HG02678 (cell line): ENCODE measurements around the gene CALML6.
A peak's percentile ranks its signal among the peaks of the same experiment; 100 is the strongest.

Source experiments
- ATAC-seq: cut with Tn5 transposase; IDR thresholded peaks from one replicate; pipeline ENCODE4 v1.9.1; 2021; ENCODE audit warnings: mild to moderate bottlenecking, moderate library complexity; ENCODE audit not compliant: unreplicated experiment

Gene CALML6

GRCh38 chr1:1910033-1910465 is 5.0 kb upstream of the CALML6 start:
- ATAC-seq: no peak

DNA sequence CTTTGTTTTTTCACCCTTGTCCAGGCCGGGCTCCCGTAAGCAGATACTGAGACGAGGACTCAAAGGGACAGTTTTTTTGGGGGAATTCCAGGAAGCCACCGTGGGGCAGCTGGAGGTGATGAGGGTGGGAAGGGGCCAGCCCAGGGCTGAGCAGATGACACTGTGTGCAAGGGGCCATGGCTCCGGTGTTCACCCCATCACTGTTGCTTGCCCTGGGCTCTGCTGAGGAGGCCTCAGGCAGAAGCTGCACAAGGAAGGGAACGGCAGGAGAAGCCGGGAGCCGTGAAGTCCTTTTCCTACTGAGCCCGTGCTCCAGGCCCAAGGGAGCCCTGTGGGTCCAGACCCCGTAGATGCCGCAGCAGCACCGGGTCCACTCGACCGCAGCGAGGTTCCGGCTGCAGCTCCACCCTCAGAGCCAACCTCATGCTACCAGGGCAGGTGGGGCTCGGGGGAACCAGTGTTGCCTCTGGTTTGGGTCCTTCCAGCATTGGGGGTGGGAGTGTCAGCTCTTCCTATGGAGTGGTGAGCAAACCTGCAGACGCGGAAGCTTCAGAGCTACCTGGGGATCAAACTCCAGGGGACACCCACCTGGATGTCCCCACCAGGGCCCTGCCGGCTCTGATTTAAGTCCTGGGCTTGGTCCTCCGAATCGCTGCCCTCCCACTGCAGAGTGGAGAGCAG is 4.3 kb upstream of the CALML6 start:
- ATAC-seq: no peak

DNA sequence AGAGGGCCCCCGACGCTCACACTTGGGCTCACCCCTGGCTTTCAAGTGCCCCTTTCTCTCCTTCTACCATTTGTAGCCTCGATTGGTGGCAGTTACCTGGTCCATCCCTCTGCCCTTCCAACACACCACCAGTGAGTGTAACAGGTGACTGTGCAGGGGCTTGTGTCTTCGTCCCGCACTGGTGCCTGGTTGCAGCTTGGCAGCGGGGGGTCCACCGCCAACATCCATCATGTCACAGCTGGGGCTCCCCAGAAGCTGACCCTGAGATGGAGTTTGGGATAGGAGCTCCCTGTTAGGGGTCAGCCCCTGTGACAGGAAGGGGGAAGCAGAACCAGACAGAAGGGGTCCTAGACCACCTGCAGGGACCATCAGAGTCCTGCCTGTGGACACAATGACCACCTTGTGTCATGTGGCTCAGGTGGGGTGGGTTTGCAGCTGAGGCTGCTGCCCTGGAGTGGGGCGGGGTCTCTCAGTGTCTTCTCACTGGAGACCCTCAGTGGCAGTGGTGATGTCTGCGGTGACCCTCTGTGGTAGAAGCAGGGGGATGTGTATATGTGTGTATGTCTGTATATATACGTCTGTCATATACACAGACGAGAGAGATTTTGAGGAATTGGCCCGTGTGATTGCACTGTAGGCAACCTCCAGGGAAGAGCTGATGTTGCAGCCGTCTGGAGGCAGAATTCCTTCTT is 3.6 kb upstream of the CALML6 start:
- no peak for ATAC-seq

- no peak for ATAC-seq
Measured at GRCh38 chr1:1914101-1914970, 724 bp upstream of the CALML6 start.

DNA sequence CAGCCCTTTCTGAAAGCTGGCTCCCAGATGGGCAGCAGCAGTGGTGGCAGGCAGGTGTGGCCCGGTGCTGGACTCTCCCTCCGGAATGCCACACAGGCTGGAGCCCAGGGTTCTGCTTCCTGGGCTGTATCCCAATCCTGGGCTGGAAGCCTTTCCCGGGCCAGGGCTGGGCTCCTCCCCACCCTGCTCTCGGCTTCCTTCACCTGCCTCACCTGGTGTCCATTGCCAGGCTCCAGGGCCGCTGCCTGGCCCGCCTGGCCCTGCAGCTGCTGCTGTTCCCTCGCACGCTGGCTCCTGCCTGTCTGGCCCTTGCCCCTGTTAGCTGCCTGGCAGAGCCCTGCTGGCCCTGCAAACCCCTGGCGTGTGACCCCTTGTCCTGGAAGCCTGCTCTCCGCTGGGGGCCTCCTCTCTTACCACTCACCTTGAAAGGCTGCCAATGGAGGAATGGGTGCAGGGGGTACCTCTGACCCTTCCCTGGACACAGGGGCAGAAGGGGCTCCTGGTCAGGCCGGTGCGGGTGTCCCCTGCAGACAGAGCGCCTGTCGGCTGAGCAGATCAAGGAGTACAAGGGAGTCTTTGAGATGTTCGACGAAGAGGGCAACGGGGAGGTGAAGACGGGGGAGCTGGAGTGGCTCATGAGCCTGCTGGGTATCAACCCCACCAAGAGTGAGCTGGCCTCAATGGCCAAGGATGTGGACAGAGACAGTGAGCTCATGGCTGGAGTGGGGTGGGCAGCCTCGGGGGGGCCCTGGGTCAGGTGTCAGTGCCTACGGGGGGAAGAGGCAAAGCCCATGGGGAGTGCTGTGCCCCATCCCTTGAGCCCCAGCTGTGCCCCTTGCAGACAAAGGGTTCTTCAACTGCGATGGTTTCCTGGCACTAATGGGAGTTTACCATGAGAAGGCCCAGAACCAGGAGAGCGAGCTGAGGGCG is 1.1 kb downstream of the CALML6 start:
- ATAC-seq: no peak

GRCh38 chr1:1916851-1917251 is 1.8 kb downstream of the CALML6 start:
- no peak for ATAC-seq

DNA sequence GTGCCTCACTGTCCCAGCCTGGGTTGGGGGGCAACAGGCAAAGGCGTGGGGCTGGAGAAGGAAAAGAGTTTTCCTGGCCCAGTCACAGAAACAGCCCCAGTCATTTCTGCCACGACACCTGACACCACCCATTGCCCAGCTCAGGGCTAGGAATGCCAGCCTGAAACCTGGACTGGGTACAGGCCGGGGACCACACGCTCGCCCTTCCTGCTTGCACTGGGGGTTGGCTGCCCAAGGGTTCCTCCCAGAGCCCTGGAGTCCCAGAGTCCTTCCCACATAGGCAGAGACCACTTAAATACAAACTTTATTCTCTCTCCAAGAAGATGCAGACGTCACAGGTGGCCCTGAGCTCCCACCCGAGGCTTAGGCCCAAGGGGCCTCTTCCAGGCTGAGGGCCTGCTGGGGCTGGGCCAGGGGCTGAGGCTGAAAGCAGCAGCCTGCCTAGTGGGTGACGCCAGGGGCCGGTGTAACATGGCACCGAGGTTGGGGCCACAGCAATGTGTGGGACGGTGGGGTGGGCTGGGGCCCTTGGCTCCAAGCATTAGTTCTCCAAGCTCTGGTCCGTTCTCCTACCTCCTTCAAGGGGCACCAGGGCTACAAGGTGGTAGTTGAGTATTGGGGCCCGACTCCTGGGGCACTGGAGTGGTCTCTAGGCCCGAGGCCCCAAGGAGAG is 2.4 kb downstream of the CALML6 start:
- no peak for ATAC-seq

DNA sequence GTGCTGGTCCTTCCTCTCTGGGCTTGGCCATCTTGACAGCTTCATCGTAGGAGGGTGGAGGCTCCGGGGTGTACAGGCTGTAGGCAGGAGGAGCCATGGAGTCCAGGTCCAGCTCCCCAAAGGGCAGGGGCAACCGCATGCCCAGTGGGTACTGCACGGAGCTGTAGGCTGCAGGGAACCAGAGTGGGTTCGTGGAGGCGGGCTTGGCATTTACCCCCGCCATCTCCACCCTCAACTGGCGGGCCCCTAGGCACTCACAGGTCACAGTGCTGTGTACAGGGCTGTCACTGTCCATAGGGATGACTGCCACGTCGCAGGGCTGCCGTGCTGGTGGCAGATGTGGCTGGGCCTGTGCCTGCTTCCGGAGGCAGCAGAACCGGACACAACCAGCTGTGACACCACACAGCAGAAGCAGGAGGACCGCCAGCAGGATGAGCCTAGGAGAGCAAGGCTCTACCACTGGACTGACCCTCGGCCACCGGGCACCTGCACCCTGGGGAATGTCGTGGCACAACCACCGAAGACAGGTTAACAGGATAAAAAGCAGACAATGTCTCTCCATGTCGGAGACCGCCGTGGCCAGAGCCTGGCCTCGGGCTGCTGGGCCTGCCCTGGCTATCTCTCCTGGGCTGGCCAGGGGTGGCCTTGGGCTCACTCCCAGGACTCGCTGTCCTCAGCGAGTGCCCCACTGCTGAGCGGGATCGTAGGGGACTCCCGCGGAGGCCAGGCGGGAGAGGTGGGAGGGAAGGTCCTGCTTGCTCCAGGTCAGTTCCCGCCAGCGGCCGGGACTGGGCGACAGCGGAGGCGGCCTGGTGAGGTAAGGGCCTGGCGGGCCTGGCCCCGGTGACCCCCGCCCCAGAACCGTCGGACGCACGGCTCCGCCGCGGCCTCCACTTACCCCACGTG is 3.2 kb downstream of the CALML6 start:
- no peak for ATAC-seq

GRCh38 chr1:1918901-1919303 is 3.8 kb downstream of the CALML6 start, which contains the start of gene TMEM52:
TMEM52 (minus strand) TSS chr1:1919279; CDS start chr1:1919265, 14 bp downstream.
- peak; percentile 17 for ATAC-seq

- ATAC-seq: peak; percentile 80
Measured at GRCh38 chr1:1919304-1920056, 4.4 kb downstream of the CALML6 start.

GRCh38 chr1:1920057-1920607 is 5.1 kb downstream of the CALML6 start:
- ATAC-seq: no peak

- no peak for ATAC-seq
Measured at GRCh38 chr1:1920608-1921458, 5.8 kb downstream of the CALML6 start.

DNA sequence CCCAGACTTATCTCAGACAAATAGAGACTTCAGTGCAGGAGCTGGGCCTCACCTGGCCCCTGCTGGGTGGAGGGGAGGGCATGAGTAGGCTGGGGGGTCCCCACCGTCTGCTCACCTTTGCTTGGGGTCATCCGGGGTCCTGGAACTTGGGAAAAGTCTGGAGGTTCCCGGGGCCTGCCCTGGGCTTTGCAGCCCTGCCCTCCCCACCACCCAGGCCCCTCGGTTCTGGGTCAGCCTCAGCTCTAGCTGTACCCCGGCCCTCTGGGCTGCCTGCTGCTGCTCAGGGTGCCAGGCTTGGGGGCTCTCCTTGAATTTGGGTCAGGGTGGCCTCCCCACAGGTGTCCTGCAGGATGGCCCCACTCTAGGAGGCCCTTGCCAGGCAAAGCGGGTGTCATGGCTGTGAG is 6.4 kb downstream of the CALML6 start:
- no peak for ATAC-seq

DNA sequence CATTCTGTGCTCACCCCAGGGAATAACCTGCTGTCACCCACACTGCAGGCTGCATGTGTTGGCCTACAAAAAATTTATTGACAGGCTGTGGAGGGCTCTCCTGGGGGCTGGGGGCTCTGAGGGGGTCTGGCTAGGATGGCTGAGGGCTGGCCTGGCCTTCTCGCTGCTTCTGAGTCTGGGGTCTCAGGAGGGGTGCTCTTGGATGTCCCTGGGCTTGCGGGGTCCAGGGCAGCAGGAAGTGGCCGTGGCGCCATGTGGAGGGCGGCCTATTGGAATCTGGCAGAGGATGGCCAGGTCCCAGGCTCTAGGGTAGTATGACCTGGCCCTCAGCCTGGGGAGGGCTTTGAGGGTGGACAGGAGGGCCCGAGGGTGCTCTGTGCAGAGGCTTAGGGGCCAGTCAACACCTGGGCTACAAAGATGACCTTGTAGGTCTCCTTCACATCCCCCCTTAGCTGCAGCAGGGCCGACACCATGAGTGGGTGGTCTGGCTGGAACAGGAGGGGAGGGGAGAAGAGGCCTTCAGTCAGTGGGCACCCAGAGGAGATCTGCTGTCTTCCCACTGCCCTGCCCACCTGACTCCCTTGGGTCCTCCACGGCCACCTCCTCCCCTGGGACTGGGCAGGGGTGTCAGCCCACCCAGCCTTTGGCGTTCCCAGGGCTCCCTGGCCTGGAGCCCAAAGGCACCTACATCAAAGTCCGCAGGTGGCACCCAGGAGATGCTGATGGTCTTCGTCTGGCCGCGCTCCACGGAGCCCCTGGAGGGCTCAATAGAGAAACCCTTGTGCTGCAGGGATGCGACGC is 7.0 kb downstream of the CALML6 start:
- no peak for ATAC-seq

DNA sequence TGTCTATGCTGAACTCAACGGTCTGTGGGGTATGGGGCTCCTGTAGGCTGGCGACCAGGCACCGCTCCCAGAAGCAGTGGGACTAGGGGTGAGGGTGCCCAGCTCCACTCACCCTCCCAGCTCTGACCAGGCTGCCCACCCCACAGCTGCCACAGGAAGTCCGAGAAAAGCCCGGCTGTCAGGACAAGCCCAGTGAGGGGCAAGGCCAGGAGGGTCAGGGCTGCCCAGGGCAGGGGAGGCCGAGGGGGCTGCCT is 7.6 kb downstream of the CALML6 start:
- ATAC-seq: no peak
